H1 (cell line): ENCODE results near the gene RFC1. TPM values are rescaled to one million over a fixed set of nuclear protein-coding genes. Genes with fewer than 3 reads are reported as not detected.

ENCODE experiments used
- CTCF ChIA-PET: fragments of 300-600 bp; sonication (Branson Sonifier 250); formaldehyde crosslinking; loops from one replicate; lab custom pipeline; 2021; ENCODE audit not compliant: partially characterized antibody; lab: Charles Lee
- POLR2A ChIA-PET: fragments of 300-600 bp; sonication (Branson Sonifier 250); formaldehyde crosslinking; loops from one replicate; lab custom pipeline; 2021; ENCODE audit warnings: inconsistent platforms; ENCODE audit not compliant: partially characterized antibody; lab: Charles Lee
- DNase-seq, 2 experiments: peaks; one replicate each; pipeline versions ENCODE4 v3.0.0 to v3.0.0-alpha.2; 2010 to 2022; ENCODE audit warnings: low spot score in 2 of 2, low read depth in 1 of 2, mixed read lengths in 1 of 2
- FAIRE-seq: peaks from 2 replicates; lab custom pipeline; 2011; peaks lifted over from hg19 to GRCh38; lab: Jason Lieb, UNC
- H2AFZ ChIP-seq: 2 replicates; pipeline ENCODE4 v1.8.1; 2012; ENCODE audit warnings: low read length, inconsistent platforms
- H2AK5ac ChIP-seq: 2 replicates; pipeline ENCODE4 v1.6.1; 2013; ENCODE audit warnings: low read depth, low read length
- H2BK120ac ChIP-seq: replicated peaks from 2 replicates; pipeline ENCODE3; 2013; ENCODE audit warnings: low read depth, low read length, inconsistent platforms
- H2BK12ac ChIP-seq: 2 replicates; pipeline ENCODE4 v1.6.1; 2013; ENCODE audit warnings: low read depth, low read length
- H2BK15ac ChIP-seq: 2 replicates; pipeline ENCODE4 v1.6.1; 2013; ENCODE audit warnings: low read length
- H2BK20ac ChIP-seq: 2 replicates; pipeline ENCODE4 v1.6.1; 2013; ENCODE audit warnings: low read length
- H2BK5ac ChIP-seq: 2 replicates; pipeline ENCODE4 v1.6.1; 2013; ENCODE audit warnings: low read depth, low read length
- H3K14ac ChIP-seq: 2 replicates; pipeline ENCODE4 v1.6.1; 2013; ENCODE audit warnings: inconsistent platforms; ENCODE audit not compliant: insufficient read length
- H3K18ac ChIP-seq: 2 replicates; pipeline ENCODE4 v1.6.1; 2013; ENCODE audit warnings: low read length; ENCODE audit errors: extremely low read depth
- H3K23ac ChIP-seq: 2 replicates; pipeline ENCODE4 v1.6.1; 2013; ENCODE audit warnings: inconsistent platforms; ENCODE audit not compliant: insufficient read length
- H3K23me2 ChIP-seq: 2 replicates; pipeline ENCODE4 v1.6.1; 2013; ENCODE audit warnings: low read depth, low read length
- H3K27ac ChIP-seq: 2 replicates; pipeline ENCODE4 v1.6.1; 2011; ENCODE audit warnings: low read depth, low read length, inconsistent platforms
- H3K27me3 ChIP-seq, 4 experiments: replicated peaks in 1 of 4; 1 replicate in 1 of 4; 2 replicates in 3 of 4; pipeline versions ENCODE4 v1.6.1 to v1.8.1; 2011 to 2013; ENCODE audit warnings: low read length in 3 of 4, mild to moderate bottlenecking in 3 of 4, inconsistent platforms in 2 of 4, mixed read lengths in 2 of 4, moderate library complexity in 1 of 4; ENCODE audit not compliant: control insufficient read depth in 3 of 4, insufficient read depth in 3 of 4; ENCODE audit errors: extremely low read depth in 1 of 4
- H3K36me3 ChIP-seq, 4 experiments: 2 replicates each; pipeline versions ENCODE4 v1.6.1 to v1.8.1; 2011 to 2013; ENCODE audit warnings: mild to moderate bottlenecking in 4 of 4, low read length in 3 of 4, moderate library complexity in 2 of 4, control low read depth in 1 of 4, inconsistent platforms in 1 of 4; ENCODE audit not compliant: insufficient read depth in 4 of 4, control insufficient read depth in 2 of 4
- H3K4ac ChIP-seq: replicated peaks from 2 replicates; pipeline ENCODE3; 2013; ENCODE audit warnings: low read length, low read depth, mixed read lengths, inconsistent platforms; ENCODE audit not compliant: insufficient read length
- H3K4me1 ChIP-seq, 4 experiments: replicated peaks in 1 of 4; 1 replicate in 1 of 4; 2 replicates in 3 of 4; pipeline versions ENCODE4 v1.6.1 to v1.8.1; 2011 to 2013; ENCODE audit warnings: low read length in 3 of 4, inconsistent platforms in 2 of 4, mixed read lengths in 1 of 4; ENCODE audit not compliant: insufficient read depth in 4 of 4, control insufficient read depth in 3 of 4
- H3K4me2 ChIP-seq, 2 experiments: 2 replicates each; pipeline versions ENCODE4 v1.6.1 to v1.8.1; 2011 to 2013; ENCODE audit warnings: low read depth in 2 of 2, low read length in 2 of 2, control low read depth in 1 of 2, inconsistent platforms in 1 of 2, mild to moderate bottlenecking in 1 of 2; ENCODE audit not compliant: insufficient read depth in 1 of 2
- H3K4me3 ChIP-seq, 4 experiments: fragments of 200-600, 300-600 bp in 1 of 4; sonication (generic), shearing (Covaris generic), sonication (Bioruptor Twin) in 1 of 4; 2 replicates each; pipeline versions ENCODE4 v1.5.1 to v1.8.1; 2011 to 2016; ENCODE audit warnings: low read length in 4 of 4, low read depth in 3 of 4, control low read depth in 2 of 4, inconsistent platforms in 2 of 4, mild to moderate bottlenecking in 2 of 4, mixed read lengths in 1 of 4, moderate library complexity in 1 of 4; ENCODE audit not compliant: insufficient read depth in 2 of 4; ENCODE audit errors: extremely low read depth in 1 of 4
- H3K56ac ChIP-seq: replicated peaks from 2 replicates; pipeline ENCODE3; 2013; ENCODE audit warnings: low read depth, mild to moderate bottlenecking, mixed read lengths, low read length, inconsistent platforms; ENCODE audit not compliant: insufficient read length
- H3K79me1 ChIP-seq: 2 replicates; pipeline ENCODE4 v1.6.1; 2013; ENCODE audit warnings: low read depth, low read length, control low read depth
- H3K79me2 ChIP-seq, 2 experiments: 2 replicates each; pipeline versions ENCODE4 v1.6.1 to v1.8.1; 2012 to 2013; ENCODE audit warnings: low read length in 2 of 2, mild to moderate bottlenecking in 2 of 2, inconsistent platforms in 1 of 2; ENCODE audit not compliant: insufficient read depth in 2 of 2, control insufficient read depth in 1 of 2
- H3K9ac ChIP-seq, 4 experiments: replicated peaks in 1 of 4; 1 replicate in 1 of 4; 2 replicates in 3 of 4; pipeline versions ENCODE4 v1.6.1 to v1.8.1; 2011 to 2013; ENCODE audit warnings: low read depth in 3 of 4, low read length in 3 of 4, control low read depth in 2 of 4, mild to moderate bottlenecking in 2 of 4, moderate library complexity in 2 of 4, inconsistent platforms in 1 of 4; ENCODE audit errors: extremely low read depth in 1 of 4
- H3K9me3 ChIP-seq, 2 experiments: 2 replicates each; pipeline versions ENCODE4 v1.6.1 to v1.8.1; 2012 to 2013; ENCODE audit warnings: mild to moderate bottlenecking in 2 of 2, moderate library complexity in 2 of 2, control low read depth in 1 of 2, inconsistent platforms in 1 of 2, low read depth in 1 of 2, low read length in 1 of 2, mixed read lengths in 1 of 2; ENCODE audit not compliant: insufficient read depth in 2 of 2
- H4K20me1 ChIP-seq, 2 experiments: replicated peaks in 1 of 2; 2 replicates each; pipeline versions ENCODE3 to v1.8.1; 2011 to 2013; ENCODE audit warnings: inconsistent platforms in 2 of 2, low read length in 2 of 2, mild to moderate bottlenecking in 1 of 2; ENCODE audit not compliant: insufficient read depth in 2 of 2, control insufficient read depth in 1 of 2
- H4K5ac ChIP-seq: 2 replicates; pipeline ENCODE4 v1.6.1; 2013; ENCODE audit warnings: low read length, low read depth, mixed read lengths, inconsistent platforms; ENCODE audit not compliant: insufficient read length
- H4K8ac ChIP-seq: 2 replicates; pipeline ENCODE4 v1.8.0; 2013; ENCODE audit warnings: mild to moderate bottlenecking, moderate library complexity, low read length, inconsistent platforms; ENCODE audit not compliant: insufficient read depth; ENCODE audit errors: extremely low read depth
- H4K91ac ChIP-seq: replicated peaks from 2 replicates; pipeline ENCODE3; 2013; ENCODE audit warnings: low read length, mixed read lengths, inconsistent platforms; ENCODE audit not compliant: insufficient read length
- POLR2A ChIP-seq, 2 experiments: IDR thresholded peaks; 1 replicate in 1 of 2; 2 replicates in 1 of 2; pipeline ENCODE4 v1.6.1; 2011; ENCODE audit warnings: low read depth in 2 of 2, low read length in 2 of 2, mild to moderate bottlenecking in 2 of 2; ENCODE audit errors: control extremely low read depth in 1 of 2
- TAF1 ChIP-seq: IDR thresholded peaks from 2 replicates; pipeline ENCODE4 v1.6.1; 2011; ENCODE audit warnings: mild to moderate bottlenecking, low read depth, low read length
- WGBS, 2 experiments: shearing (Covaris generic) in 1 of 2; methylation state at CpG; one replicate each; pipeline versions ENCODE4 v1.1.6 to v1.1.7; 2013 to 2015; ENCODE audit warnings: low lambda C conversion rate in 2 of 2, mixed read lengths in 2 of 2, inconsistent platforms in 1 of 2, low coverage in 1 of 2, missing lambda C conversion rate in 1 of 2; ENCODE audit not compliant: insufficient replicate concordance in 2 of 2, insufficient coverage in 1 of 2, insufficient read length in 1 of 2; ENCODE audit errors: extremely low coverage in 1 of 2, missing lambda C conversion rate in 1 of 2; 5-methylcytosine and 5-hydroxymethylcytosine counted together
- polyA plus RNA-seq, 7 experiments: library from polyadenylated mRNA; depleted of rRNA in 3 of 7; stranded (reverse) in 5 of 7; unstranded in 2 of 7; fragments of >200 nt in 5 of 7; fragments of 200-250 nt in 2 of 7; gene quantifications; 1 replicate in 5 of 7; 2 replicates in 1 of 7; 4 replicates in 1 of 7; pipeline versions ENCODE4 v1.2.1 to v1.2.3, GENCODE V29; 2011 to 2013; ENCODE audit warnings: missing spikeins in 2 of 7, mixed read lengths in 2 of 7
- total RNA-seq: library from RNA; stranded (reverse); fragmentation: NEBNext Ultra II Directional; extraction: Animal tissue kit (Norgen Biotek cat#: 25700); gene quantifications from 2 replicates; pipeline ENCODE4 v1.2.1, GENCODE V29; 2021
- TF ChIP-seq, protein P1 (sequence below), 3 experiments: IDR thresholded peaks; 1 replicate in 2 of 3; 2 replicates in 1 of 3; pipeline versions ENCODE4 v1.5.1 to v1.6.1; 2011; ENCODE audit warnings: low read length in 3 of 3, mild to moderate bottlenecking in 3 of 3, inconsistent platforms in 2 of 3, low read depth in 1 of 3, moderate library complexity in 1 of 3; ENCODE audit not compliant: insufficient read depth in 1 of 3; ENCODE audit errors: control extremely low read depth in 1 of 3

The RFC1 gene
- total and polyA plus RNA-seq, 2 of the 8 experiments (the other 6 are each of a cell fraction or from before 2014, with no cell fraction given) = 16.0 to 83.8 TPM

DNA sequence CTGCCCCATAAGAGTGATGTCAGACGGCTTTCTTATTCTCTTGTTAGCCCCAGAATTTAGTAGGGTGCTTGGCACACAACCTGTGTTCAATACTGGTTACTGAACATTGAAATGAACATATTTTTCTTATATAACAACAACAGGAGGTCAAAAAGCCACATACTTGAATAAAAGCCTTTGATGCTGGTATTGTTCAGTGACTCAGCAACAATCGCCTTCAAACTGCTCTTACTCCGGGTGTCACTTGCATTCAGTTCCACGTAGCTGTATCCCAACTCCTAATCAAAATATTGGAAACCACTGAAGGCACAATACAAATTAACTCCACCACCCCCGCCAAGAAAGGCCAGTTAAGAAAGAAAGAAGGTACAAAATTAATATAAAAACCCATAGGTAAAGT is 61.5 kb downstream of the RFC1 start:
- CTCF ChIA-PET = interaction anchor here (0.6 kb wide), 1 partner anchor 162 kb away, joined by 3 read pairs; no protein-coding TSS in a partner anchor
- Histone ChIP-seq H3K9me3 (no peaks in the 10 kb centered on the region), H2AFZ (no peak overlapping the region), H4K5ac (no peak overlapping the region), H3K18ac (no peak overlapping the region), H3K14ac (no peak overlapping the region), H2BK120ac (no peak overlapping the region), H3K4me2 (no peak overlapping the region), H3K36me3 (peaks cover 11 to 70% (median 47%) of the 10 kb centered on the region in 4 experiments), H3K4me1 (no peaks in the 10 kb centered on the region), H2BK12ac (no peak overlapping the region), H4K20me1 (peaks cover 5 to 8% of the 10 kb centered on the region in 2 experiments), H3K79me1 (no peaks in the 10 kb centered on the region), H2BK5ac (no peak overlapping the region), H3K79me2 (no peaks in the 10 kb centered on the region), H4K91ac (no peak overlapping the region), H3K27me3 (no peaks in the 10 kb centered on the region), H2AK5ac (no peak overlapping the region), H2BK15ac (no peak overlapping the region), H3K56ac (no peak overlapping the region), H2BK20ac (no peak overlapping the region), H3K23ac (no peak overlapping the region), H3K4me3 (no peak overlapping the region), H3K4ac (no peak overlapping the region), H3K23me2 (no peaks in the 10 kb centered on the region), H3K9ac (no peak overlapping the region), H4K8ac (no peak overlapping the region), H3K27ac (no peak overlapping the region)
- POLR2A ChIA-PET = no interaction called here
- TF ChIP-seq, protein P1, sequence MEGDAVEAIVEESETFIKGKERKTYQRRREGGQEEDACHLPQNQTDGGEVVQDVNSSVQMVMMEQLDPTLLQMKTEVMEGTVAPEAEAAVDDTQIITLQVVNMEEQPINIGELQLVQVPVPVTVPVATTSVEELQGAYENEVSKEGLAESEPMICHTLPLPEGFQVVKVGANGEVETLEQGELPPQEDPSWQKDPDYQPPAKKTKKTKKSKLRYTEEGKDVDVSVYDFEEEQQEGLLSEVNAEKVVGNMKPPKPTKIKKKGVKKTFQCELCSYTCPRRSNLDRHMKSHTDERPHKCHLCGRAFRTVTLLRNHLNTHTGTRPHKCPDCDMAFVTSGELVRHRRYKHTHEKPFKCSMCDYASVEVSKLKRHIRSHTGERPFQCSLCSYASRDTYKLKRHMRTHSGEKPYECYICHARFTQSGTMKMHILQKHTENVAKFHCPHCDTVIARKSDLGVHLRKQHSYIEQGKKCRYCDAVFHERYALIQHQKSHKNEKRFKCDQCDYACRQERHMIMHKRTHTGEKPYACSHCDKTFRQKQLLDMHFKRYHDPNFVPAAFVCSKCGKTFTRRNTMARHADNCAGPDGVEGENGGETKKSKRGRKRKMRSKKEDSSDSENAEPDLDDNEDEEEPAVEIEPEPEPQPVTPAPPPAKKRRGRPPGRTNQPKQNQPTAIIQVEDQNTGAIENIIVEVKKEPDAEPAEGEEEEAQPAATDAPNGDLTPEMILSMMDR (IDR thresholded peaks at IDR 0.05; ENCODE audit: control extremely low read depth in 1 of 3, insufficient read depth in 1 of 3, low read depth in 1 of 3, low read length in 3 of 3) = no peak
- TF ChIP-seq POLR2A (IDR thresholded peaks at IDR 0.05; ENCODE audit: control extremely low read depth in 1 of 2, low read depth in 2 of 2, low read length in 2 of 2) (no peak), TAF1 (no peak)
- DNase-seq = no peak
- WGBS, 2 experiments = 94% methylated on average over 5 of the region's 5 CpGs; no CpG with 5 or more reads in 1 of the 2 experiments
- FAIRE-seq = no peak
